Measurements from ENCODE around the gene TMEM131.
"Not testable (repeated sequence)": the region's sequence is repeated elsewhere in the genome, so short reads cannot be mapped to it uniquely, and the experiment has no call there.

TMEM131 gene

DNA sequence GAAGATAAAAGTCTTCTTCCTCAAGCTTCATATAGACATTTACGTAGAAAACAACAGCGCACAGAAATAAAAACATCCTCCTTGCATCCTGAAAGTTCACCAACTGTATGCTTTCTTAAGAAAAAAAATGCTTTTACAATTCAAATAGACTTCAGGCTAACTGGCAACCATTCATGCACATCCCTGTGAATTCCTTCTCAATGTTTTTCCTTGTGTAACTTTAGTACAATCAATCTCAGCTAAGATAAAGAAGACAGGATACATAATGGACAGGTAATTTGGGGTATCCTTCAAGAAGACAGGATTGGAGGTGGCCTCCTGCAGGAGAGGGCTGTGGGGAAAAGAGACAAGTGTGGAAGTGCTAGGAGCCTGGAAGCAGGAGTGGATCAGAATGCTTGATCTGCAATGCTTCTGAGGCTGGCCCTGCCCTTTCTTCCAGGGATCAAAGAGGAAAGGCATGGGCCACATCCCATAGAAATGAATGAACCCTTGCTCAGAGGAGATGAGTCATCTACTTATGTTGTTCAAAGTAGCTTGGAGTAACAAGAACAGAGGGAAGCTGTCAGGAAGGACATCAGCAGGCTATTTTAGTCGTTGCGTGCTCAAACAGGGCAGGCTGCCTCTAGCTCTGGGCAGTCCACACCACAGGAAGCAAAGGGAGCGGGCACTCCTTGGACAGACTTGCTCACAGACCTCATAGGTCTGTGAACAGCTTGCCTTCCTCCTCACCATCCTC, 126.6 kb downstream of the TMEM131 start:
- DNase-seq (ENCODE audit: low read depth): no peak

DNA sequence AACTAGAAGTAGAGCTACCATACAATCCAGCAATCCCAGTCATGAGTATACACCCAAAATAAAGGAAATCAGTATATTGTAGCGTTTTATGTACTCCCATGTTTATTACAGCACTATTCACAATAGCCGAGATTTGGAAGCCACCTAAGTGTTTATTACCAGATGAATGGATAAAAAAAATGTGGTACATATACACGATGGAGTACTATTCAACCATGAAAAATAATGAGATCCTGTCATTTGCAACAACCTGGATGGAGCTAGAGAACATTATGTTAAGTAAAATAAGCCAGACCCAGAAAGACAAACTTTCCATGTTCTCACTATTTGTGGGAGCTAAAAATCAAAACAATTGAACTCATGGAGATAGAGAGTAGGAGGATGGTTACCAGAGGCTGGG, 131.9 kb downstream of the TMEM131 start:
- DNase-seq (ENCODE audit: low read depth): no peak

DNA sequence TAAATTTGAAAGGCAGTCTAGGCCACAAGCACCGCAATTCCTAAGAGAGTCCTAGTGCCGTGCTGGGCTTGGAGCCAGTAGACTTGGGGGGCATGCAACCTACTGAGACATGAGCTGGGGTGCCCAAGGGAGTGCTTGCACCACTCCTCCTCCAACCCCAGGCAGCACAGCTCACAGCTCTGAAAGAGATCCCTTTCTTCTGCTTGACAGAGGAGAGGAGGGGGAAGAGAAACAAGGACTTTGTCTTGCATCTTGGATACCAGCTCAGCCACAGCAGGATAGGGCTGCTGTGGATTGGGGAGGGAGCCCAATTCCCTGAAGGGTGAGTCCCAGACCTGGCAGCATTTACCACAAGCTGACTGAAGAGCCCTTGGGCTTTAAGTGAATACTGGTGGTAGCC, 134.6 kb downstream of the TMEM131 start:
- no peak for DNase-seq (ENCODE audit: low read depth)

DNA sequence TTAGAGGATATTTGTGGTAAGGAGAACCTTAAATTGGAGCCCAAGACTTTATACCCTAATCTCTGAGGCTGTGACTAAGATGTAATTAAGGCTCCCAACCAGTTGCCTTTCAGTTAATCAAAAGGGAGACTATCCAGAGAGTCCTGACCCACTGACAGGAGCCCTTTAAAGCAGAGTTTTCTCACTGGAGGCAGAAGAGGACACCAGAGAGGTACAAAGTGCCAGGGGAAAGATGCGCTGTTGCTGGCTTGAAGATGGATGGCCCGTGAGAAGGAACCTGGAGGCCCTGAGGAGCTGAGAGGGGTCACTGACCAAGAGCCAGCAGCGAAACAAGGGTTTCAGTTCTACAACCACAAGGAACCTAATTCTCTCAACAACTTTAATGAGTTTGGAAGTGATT, 137.3 kb downstream of the TMEM131 start:
- no peak for DNase-seq (ENCODE audit: low read depth)

DNA sequence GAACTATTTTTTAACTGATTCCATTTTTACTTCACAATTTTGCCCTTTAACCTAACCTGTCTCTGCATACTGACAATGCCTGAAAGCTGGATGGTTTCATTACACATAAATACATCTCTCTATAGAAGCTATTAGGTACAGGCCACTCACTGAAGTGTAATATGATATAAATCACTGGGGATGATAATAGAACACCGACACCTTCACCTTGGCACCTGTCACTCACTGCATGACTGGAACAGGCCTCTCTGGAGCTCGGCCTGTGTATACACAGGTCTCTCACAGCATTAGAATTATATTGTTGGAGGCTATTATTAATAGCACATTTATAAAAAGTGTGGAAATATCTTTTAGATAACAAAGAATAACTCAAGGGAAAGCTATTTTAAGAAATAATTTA, 138.2 kb downstream of the TMEM131 start:
- no peak for DNase-seq (ENCODE audit: low read depth)

DNA sequence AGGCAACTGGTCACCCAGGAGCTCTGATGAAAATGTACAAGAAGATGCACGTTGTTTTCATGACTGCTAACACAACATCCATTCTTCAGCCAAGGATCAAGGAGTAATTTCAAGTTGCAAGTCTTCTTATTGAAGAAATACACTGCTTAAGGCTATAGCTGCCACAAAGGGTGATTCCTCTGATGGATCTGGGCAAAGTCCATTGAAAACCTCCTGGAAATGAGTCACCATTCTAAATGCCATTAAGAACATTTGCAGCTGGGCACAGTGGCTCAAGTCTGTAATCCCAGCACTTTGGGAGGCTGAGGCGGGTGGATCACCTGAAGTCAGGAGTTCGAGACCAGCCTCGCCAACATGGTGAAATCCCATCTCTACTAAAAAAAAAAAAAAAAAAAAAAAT, 142.7 kb downstream of the TMEM131 start:
- DNase-seq (ENCODE audit: low read depth): not testable (repeated sequence)

DNA sequence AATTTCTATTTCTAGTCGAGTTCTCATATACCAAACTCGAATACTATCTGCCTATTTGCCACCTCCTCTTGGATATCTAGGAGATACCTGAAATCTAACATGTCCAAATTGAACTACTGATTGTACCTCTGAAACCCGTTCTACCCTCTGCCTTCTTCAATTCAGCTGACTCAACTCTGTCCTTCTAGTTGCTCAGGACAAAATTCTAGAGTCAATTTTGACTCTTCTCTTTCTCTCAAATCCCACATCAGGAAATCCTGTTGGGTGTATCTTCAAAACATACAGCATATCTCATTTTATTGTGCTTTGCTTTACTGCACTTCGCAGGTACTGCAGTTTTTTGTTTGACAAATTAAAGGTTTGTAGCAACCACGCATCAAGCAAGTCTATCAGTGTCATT, 144.6 kb downstream of the TMEM131 start:
- no peak for DNase-seq (ENCODE audit: low read depth)

DNA sequence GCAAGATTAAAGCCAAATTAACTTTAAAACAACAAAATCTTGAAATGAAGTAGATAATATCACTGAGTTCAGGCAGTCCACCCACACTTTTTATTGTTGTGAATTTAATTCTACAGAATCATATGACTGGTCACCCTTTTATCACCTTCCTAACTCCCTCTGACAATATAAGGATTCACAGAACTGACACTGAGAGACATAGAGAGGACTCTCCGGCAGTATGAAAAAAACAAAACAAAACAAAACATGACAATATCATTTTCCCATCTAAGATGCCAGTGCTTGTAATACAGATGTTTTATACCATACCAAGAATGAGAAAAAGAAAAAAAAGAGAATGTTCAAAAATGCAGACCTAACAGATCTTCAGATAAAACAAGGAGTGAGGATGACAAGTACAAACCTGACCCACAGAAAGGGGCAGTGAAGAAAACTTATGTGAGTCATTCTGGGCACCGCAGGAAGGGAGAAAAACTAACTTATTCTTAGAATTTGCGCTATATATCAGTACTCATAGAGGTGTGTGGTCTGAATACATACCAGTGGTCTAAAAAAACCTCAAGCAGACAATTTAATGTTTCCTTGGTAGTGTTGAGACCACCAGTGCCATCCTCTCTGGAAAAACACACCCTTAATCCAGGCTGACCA, 145.7 kb downstream of the TMEM131 start:
- DNase-seq (ENCODE audit: low read depth): no peak

DNA sequence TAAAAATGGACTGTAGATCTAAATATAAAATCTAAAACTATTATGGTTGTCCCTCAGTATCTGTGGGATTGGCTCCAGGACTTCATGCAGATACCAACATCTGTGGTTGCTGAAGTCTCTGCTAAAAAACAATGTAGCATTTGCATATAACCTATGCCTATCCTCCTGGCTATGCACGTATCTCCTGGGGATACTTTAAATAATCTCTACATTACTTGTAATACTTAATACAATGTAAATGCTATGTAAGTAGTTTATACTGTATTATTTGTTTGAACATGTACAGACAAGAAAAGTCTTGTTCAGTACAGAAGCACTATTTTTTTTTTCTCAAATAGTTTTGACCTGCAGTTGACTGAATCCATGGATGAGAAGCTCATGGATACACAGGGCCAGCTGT, 147.4 kb downstream of the TMEM131 start:
- DNase-seq (ENCODE audit: low read depth): no peak

DNA sequence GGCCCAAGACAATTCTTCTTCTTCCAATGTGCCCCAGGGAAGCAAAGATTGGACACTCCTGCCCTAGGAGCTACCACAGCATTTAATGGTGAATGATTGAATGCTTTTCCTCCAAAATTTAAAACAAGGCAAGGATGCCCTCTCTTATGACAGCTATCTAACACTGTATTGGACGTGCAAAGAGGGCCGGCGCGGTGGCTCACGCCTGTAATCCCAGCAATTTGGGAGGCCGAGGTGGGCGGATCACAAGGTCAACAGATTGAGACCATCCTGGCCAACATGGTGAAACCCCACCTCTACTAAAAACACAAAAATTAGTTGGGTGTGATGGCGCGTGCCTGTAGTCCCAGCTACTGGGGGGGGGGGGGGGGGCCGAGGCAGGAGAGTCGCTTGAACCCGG, 149.0 kb downstream of the TMEM131 start:
- not testable (repeated sequence) for DNase-seq (ENCODE audit: low read depth)

DNA sequence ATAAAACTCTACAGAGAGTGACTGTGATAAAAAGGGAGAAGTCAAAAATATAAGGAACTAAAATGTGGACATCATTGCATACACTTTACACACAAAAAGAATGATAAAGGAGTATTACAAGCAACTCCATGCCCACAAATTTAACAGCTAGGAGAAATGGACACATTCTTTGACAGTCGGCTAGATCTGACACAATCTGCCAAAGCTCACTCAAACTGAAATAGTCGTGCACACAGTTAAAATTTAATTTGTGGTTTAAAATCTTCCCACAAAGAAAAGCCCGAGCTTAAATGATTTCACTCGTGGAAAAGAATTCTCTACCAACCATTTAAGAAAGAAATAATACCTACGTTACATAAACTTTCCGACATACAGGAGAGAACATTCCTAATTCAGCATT, 149.9 kb downstream of the TMEM131 start:
- no peak for DNase-seq (ENCODE audit: low read depth)

DNA sequence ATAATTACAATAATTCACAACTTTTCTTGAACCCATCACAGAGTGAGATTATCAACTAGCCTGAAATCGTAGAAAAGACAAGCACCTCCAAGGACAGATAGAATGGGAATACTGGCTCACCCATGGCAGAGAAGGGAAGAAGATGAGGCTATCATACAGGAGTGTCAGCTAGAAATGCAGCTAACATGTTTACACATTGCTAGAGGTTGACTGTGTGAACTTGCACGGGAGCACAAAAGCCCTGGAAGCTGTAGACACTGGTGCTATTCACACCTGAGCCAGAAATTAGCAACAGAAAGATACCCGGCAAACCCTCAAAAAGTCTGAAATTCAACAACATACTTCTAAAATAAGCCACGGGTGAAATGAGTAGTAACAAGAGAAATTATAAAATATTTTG, 150.6 kb downstream of the TMEM131 start:
- DNase-seq (ENCODE audit: low read depth): no peak

DNA sequence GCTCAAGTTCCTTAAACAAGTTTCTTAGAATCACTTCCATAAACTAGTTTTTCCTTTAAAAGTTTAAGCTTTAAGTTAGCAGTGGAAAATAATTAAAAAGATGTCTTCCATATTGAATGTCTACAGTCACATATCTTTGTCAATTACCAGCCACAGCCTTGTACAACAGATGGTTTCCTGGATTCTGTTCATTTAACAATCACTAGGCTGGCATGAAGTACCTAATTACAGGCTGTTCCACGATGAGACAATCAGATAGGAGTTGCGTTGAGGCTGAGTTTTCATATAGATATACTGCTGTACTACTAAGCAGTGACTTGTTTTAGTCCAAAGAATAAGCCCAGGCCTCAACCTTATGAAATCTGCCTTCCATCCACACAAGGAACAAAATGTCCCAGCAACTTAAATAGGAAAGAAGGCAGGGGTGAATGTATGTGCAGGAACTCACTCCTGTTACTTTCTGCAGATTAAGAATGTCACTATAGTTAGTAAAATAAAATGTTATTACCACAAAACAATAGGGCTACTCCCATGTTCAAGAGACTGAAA, 151.4 kb downstream of the TMEM131 start:
- DNase-seq (ENCODE audit: low read depth): no peak

DNA sequence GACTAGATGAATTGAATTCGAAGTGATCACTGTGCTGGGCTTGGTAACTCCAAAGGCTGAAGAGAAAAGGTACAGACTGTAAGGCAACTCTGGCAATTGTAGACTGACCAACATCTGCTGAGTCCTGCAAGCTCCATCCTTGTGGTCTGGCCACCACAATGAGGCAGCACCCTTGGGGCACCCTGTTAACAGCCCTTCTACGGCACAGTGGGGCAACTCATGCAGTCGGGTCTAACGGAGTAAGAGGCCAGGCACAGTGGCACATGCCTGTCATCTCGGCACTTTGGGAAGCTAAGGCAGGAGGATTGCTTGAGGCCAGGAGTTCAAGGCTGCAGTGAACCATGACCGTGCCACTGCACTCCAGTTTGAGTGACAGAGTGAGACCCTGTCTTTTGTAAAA, 155.6 kb downstream of the TMEM131 start:
- no peak for DNase-seq (ENCODE audit: low read depth)

DNA sequence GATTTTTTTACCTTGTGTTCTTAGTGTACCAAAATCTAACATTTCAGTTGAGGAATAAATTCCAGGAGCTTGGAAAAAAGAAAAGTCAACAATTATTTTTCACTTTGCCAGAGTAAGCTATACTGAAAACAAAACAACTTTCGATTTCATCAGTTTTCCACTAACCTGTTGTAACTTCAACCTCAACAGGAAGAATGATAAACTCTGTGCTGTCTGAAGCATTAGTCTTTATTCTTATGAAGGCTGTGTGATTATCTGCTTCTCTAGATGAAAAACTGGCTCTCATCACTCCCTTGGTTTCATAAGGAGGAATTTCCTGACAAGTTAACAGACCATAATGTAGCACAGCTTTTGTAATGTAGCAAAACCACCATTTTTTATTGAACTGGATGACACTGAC, 161.1 kb downstream of the TMEM131 start:
- DNase-seq (ENCODE audit: low read depth): no peak

DNA sequence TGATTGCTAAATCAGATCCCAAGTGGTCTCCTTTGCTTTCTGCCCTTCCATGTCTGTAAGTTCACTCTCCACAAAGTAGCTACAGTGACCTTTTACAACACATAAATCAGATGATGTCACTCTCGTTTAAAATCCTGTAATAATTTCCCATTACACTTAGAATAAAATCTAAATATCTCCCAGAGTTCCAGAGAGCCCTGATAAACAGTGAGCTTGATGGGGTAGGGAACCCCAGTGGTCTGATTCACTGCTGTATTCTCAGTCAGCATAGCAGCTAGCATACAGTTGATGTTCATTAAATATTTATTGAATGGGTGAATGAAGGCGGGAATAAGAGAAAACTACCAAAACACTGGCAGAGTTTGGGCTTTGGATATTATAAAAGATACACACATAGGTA, 164.6 kb downstream of the TMEM131 start:
- no peak for DNase-seq (ENCODE audit: low read depth)

DNA sequence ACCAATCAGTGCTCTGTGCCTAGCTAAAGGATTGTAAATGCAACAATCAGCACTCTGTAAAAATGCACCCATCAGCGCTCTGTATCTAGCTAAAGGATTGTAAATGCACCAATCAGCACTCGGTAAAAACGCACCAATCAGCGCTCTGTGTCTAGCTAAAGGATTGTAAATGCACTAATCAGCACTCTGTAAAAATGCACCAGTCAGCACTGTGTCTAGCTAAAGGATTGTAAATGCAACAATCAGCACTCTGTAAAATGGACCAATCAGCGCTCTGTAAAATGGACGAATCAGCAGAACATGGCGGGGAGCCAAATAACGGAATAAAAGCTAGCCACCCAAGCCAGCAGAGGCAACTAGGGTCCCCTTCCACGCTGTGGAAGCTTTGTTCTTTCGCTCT, 166.5 kb downstream of the TMEM131 start:
- not testable (repeated sequence) for DNase-seq (ENCODE audit: low read depth)

DNA sequence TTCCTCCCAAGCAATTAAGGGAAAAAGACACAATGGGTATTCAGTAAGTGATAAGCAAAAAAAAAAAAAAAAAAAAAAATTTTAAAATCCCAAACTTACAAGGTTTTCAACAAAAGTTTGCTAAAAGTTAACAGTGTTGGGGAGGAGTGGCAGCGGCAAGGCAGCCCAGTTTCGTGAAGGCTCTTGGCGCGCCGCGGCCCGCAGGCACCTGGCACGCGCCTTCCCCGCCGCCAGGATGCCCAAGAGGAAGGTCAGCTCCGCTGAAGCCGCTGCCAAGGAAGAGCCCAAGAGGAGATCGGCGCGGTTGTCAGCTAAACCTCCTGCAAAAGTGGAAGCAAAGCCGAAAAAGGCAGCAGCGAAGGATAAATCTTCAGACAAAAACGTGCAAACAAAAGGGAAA, 168.7 kb downstream of the TMEM131 start:
- not testable (repeated sequence) for DNase-seq (ENCODE audit: low read depth)

DNA sequence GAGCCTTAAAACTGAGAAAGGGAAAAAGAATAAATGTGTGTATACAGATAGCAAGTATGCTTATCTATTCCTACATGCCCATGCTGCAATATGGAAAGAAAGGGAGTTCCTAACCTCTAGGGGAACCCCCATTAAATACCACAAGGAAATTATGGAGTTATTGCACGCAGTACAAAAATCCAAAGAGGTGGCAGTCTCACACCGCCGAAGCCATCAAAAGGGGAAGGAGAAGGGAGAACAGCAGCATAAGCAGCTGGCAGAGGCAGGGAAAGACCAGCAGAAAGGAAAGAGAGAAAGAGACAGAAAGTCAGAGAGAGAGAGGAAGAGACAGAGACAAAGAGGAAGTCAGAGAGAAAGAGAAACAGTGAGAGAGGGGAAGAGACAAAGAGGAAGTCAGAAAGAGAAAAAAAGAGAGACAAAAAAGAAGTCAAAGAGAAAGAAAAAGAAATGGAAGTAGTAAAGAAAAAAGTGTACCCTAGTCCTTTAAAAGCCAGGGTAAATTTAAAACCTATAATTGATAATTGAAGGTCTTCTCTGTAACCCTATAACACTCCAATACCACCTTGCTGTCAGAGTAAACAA, 169.4 kb downstream of the TMEM131 start:
- not testable (repeated sequence) for DNase-seq (ENCODE audit: low read depth)

DNA sequence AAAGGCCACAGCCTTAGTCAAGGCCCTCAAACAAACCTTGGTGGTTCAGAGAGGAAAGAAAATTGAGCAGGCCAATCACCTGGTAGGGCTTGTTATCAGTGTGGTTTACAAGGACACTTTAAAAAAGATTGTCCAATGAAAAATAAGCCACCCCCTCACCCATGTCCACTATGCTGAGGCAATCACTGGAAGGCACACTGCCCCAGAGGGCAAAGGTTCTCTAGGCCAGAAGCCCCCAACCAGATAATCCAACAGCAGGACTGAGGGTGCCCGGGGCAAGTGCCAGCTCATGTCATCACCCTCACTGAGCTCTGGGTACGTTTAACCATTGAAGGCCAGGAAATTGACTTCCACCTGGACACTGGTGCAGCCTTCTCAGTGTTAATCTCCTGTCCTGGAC, 171.7 kb downstream of the TMEM131 start:
- not testable (repeated sequence) for DNase-seq (ENCODE audit: low read depth)

DNA sequence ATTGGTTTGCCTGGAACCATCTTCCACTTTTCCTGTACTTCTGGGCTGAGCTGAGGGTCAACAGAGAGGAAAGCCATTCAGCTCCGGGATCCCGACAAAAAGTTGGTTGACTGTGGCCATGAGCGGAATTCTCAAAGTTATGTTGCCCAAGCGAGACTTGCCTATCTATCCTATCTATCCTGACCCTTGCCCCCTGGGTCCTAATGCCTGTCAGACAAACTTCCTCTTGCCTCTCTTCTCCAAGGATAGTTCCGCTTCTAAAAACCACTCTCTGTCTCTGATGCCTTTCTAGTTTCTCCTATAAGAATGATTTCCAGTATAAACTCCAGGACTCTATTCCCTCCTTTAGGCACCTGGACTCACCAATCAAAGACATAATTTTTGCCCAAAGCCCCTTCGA, 173.9 kb downstream of the TMEM131 start:
- DNase-seq (ENCODE audit: low read depth): not testable (repeated sequence)

DNA sequence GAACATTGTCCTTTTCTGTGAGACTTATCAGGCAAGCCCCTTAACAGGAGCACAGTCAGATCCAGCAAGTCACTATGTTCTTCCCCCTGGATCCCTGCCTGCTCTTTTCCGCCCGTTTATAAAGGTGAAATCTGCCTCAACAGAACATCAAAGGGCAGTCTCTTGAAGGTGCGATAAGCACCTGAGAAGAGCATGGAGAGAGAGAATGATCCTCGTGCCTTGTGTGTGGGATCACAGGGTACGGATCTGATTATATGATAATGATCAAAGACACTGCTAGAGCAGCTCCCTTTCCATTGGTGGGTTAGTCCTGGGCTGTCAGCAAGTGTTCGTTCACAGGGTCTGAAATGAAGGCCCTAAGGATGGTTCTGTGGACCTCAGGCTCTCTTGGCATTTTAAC, 176.0 kb downstream of the TMEM131 start:
- no peak for DNase-seq (ENCODE audit: low read depth)

DNA sequence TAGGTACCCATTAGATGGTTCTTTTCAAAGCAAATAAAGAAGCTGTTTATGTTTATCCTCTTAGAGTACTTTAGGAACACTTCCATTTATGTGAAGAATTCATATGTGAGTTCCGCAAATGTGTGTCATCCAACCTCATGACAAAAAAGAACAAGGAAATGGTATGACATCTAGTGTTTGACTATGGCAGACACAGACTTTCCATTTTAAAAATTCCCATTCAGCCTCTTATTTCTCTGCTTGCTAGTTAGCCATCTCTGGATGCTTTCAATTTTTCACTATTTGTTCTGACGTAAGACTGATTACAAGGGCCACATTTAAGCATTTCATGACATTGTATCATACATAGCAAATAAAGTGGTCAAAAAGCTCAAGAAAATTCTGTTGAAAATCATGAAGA, 179.3 kb downstream of the TMEM131 start:
- DNase-seq (ENCODE audit: low read depth): no peak
